ENCODE data around the gene EVI5L.

- TF ChIP-seq, protein P1, sequence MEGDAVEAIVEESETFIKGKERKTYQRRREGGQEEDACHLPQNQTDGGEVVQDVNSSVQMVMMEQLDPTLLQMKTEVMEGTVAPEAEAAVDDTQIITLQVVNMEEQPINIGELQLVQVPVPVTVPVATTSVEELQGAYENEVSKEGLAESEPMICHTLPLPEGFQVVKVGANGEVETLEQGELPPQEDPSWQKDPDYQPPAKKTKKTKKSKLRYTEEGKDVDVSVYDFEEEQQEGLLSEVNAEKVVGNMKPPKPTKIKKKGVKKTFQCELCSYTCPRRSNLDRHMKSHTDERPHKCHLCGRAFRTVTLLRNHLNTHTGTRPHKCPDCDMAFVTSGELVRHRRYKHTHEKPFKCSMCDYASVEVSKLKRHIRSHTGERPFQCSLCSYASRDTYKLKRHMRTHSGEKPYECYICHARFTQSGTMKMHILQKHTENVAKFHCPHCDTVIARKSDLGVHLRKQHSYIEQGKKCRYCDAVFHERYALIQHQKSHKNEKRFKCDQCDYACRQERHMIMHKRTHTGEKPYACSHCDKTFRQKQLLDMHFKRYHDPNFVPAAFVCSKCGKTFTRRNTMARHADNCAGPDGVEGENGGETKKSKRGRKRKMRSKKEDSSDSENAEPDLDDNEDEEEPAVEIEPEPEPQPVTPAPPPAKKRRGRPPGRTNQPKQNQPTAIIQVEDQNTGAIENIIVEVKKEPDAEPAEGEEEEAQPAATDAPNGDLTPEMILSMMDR (IDR thresholded peaks at IDR 0.05), result no peak
- no peak for TF ChIP-seq POLR2A (IDR thresholded peaks at IDR 0.05)
Measured at GRCh38 chr19:7795555-7796161, 34.4 kb upstream of the EVI5L start.
